Esophagus muscularis mucosa (tissue), 3 donors: ENCODE measurements around the gene ZNF536.

Experiments
- CTCF ChIP-seq, 3 experiments: fragments of 200-600 bp in 2 of 3; fragments of 450-650 bp in 1 of 3; sonication (generic) in 2 of 3; IDR thresholded peaks; one replicate each; pipeline ENCODE4 v1.5.1; 2017 to 2019; ENCODE audit warnings: antibody characterized with exemption in 3 of 3, mild to moderate bottlenecking in 2 of 3, moderate library complexity in 1 of 3
- POLR2A ChIP-seq: fragments of 450-650 bp; IDR thresholded peaks from one replicate; pipeline ENCODE4 v1.6.1; 2017; ENCODE audit warnings: antibody characterized with exemption, moderate library complexity, mild to moderate bottlenecking, low read depth

- TF ChIP-seq CTCF (IDR thresholded peaks at IDR 0.05) (no peak), POLR2A (no peak)
Measured at GRCh38 chr19:30391554-30392551, 19.7 kb downstream of the ZNF536 start.
